Right lobe of liver (tissue), 6 donors: Measurements from ENCODE around the gene GOLPH3L. TPM values are rescaled to one million over a fixed set of nuclear protein-coding genes. Genes with fewer than 3 reads are reported as not detected.
A peak's percentile ranks its signal among the peaks of the same experiment; 100 is the strongest.

ENCODE experiments used
- ATAC-seq, 4 donors: fragments of 200-7000 bp; cut with Tn5 transposase; one replicate each; pipeline ENCODE4 v1.9.1; 2020; ENCODE audit warnings: mild to moderate bottlenecking in 4 of 4, moderate library complexity in 4 of 4
- DNase-seq, 3 donors: peaks; one replicate each; pipeline ENCODE4 v3.0.0-alpha.2; 2020
- H3K27ac ChIP-seq, 3 donors: fragments of 200-600 bp; one replicate each; pipeline ENCODE4 v1.8.0; 2022
- H3K27me3 ChIP-seq, 2 donors: fragments of 200-600 bp; one replicate each; pipeline ENCODE4 v1.8.0; 2022
- H3K36me3 ChIP-seq, 4 donors: fragments of 200-600 bp; sonication (generic) in 1 of 4; one replicate each; pipeline versions ENCODE4 v1.5.1 to v1.8.0; 2017 to 2022; ENCODE audit warnings: control low read depth in 1 of 4
- H3K4me1 ChIP-seq, 4 donors: fragments of 200-600 bp; sonication (generic) in 1 of 4; one replicate each; pipeline versions ENCODE4 v1.5.1 to v1.8.0; 2017 to 2022; ENCODE audit warnings: control low read depth in 1 of 4
- H3K4me3 ChIP-seq, 3 donors: fragments of 200-600 bp; one replicate each; pipeline ENCODE4 v1.8.0; 2022
- H3K9me3 ChIP-seq, 4 donors: fragments of 200-600 bp; sonication (generic) in 1 of 4; one replicate each; pipeline versions ENCODE4 v1.5.1 to v1.8.0; 2017 to 2022; ENCODE audit warnings: control low read depth in 1 of 4
- CTCF ChIP-seq, 4 donors: fragments of 200-600 bp in 3 of 4; fragments of 450-650 bp in 1 of 4; IDR thresholded peaks; one replicate each; pipeline versions ENCODE4 v1.5.1 to v1.8.0; 2016 to 2022; ENCODE audit warnings: antibody characterized with exemption in 4 of 4, mild to moderate bottlenecking in 2 of 4
- POLR2A ChIP-seq: fragments of 450-650 bp; IDR thresholded peaks from one replicate; pipeline ENCODE4 v1.6.1; 2017; ENCODE audit warnings: antibody characterized with exemption, mild to moderate bottlenecking
- WGBS: methylation state at CpG from one replicate; pipeline ENCODE4 v1.1.6; 2018; ENCODE audit warnings: low coverage, low lambda C conversion rate; ENCODE audit not compliant: insufficient coverage; ENCODE audit errors: missing lambda C conversion rate; 5-methylcytosine and 5-hydroxymethylcytosine counted together
- intact Hi-C, 2 donors: fragments of 100-400 bp; cut with DNase I; formaldehyde crosslinking; loops; one replicate each; pipeline versions ENCODE4 v1.11.2 to v1.14.1; 2022
- total RNA-seq, 6 experiments: library from RNA; depleted of rRNA in 2 of 6; stranded (reverse); fragments of >200 nt in 2 of 6; fragmentation: NEBNext Ultra II Directional in 3 of 6; extraction: Animal tissue kit (Norgen Biotek cat#: 25700) in 3 of 6; gene quantifications; one replicate each; pipeline versions ENCODE4 v1.1.0 to v1.2.4, GENCODE V29; 2016 to 2023
- donor health status: DM: no; HTN: yes; CAD: no.
- donor health status: DM: no; HTN: no; CAD: no.
- donor health status: DM: no; HTN: no; CAD: no.
- donor health status: DM: no; HTN: yes; CAD: no.
- donor health status: DM: no; HTN: yes; CAD: no.

Gene GOLPH3L
- total RNA-seq, 6 experiments from 2014 or later: 4.1 to 15.3 (median 11.2) TPM

GRCh38 chr1:150703427-150703826 lies 6.5 kb upstream of the GOLPH3L start:
- H3K9me3 ChIP-seq: no peaks in the 10 kb centered on the region
- DNase-seq (no peak), ATAC-seq (no peak)
- H3K4me1 ChIP-seq: no peaks in the 10 kb centered on the region
- intact Hi-C loops: no loop called here
- no peak overlapping the region for H3K27ac ChIP-seq
- H3K4me3 ChIP-seq: no peak overlapping the region
- H3K36me3 ChIP-seq: no peaks in the 10 kb centered on the region
- H3K27me3 ChIP-seq: no peaks in the 10 kb centered on the region
- TF ChIP-seq POLR2A: no peak
- no peak for TF ChIP-seq CTCF (IDR thresholded peaks at IDR 0.05)

- H3K9me3 ChIP-seq: no peaks in the 10 kb centered on the region
- under 1% methylated on average over 6 of the region's 6 CpGs for WGBS
- H3K4me1 ChIP-seq: peaks cover 0 to 16% (median 1%) of the 10 kb centered on the region in 4 donors
- peak overlapping the region; percentile 63 to 70 (median 67) for H3K4me3 ChIP-seq
- ATAC-seq (peak; percentile 21 to 37 (median 32)), DNase-seq (no peak)
- intact Hi-C loops: no loop called here
- TF ChIP-seq POLR2A (no peak), CTCF (IDR thresholded peaks at IDR 0.05) (no peak)
- peaks cover 0 to 26% (median 12%) of the 10 kb centered on the region in 4 donors for H3K36me3 ChIP-seq
- H3K27ac ChIP-seq: peak overlapping the region in 2 of 3 donors; percentile 21 to 24
- no peaks in the 10 kb centered on the region for H3K27me3 ChIP-seq
These were observed 364 bp downstream of the GOLPH3L start for GRCh38 chr1:150696590-150696989.

GRCh38 chr1:150696162-150696561 lies 792 bp downstream of the GOLPH3L start:
- no peaks in the 10 kb centered on the region for H3K27me3 ChIP-seq
- TF ChIP-seq CTCF (IDR thresholded peaks at IDR 0.05) (no peak), POLR2A (no peak)
- H3K36me3 ChIP-seq: peaks cover 0 to 30% (median 12%) of the 10 kb centered on the region in 4 donors
- ATAC-seq (no peak), DNase-seq (no peak)
- H3K27ac ChIP-seq: no peak overlapping the region
- intact Hi-C loops: no loop called here
- no peaks in the 10 kb centered on the region for H3K9me3 ChIP-seq
- H3K4me3 ChIP-seq: peak overlapping the region; percentile 63 to 70 (median 67)
- 2% methylated on average over 1 of the region's 1 CpG for WGBS
- H3K4me1 ChIP-seq: peaks cover 0 to 16% (median 1%) of the 10 kb centered on the region in 4 donors

GRCh38 chr1:150695561-150695960 lies 1.4 kb downstream of the GOLPH3L start:
- H3K4me1 ChIP-seq: peaks cover 0 to 16% (median 1%) of the 10 kb centered on the region in 4 donors
- intact Hi-C loops: no loop called here
- H3K27ac ChIP-seq: no peak overlapping the region
- no peaks in the 10 kb centered on the region for H3K27me3 ChIP-seq
- DNase-seq (no peak), ATAC-seq (no peak)
- no peak overlapping the region for H3K4me3 ChIP-seq
- H3K9me3 ChIP-seq: no peaks in the 10 kb centered on the region
- H3K36me3 ChIP-seq: peaks cover 0 to 32% (median 12%) of the 10 kb centered on the region in 4 donors
- no peak for TF ChIP-seq POLR2A
- TF ChIP-seq CTCF (IDR thresholded peaks at IDR 0.05): no peak
- WGBS: 82% methylated on average over 4 of the region's 4 CpGs

GRCh38 chr1:150692720-150693119 lies 4.2 kb downstream of the GOLPH3L start:
- peaks cover 0 to 38% (median 12%) of the 10 kb centered on the region in 4 donors for H3K36me3 ChIP-seq
- H3K27ac ChIP-seq: no peak overlapping the region
- no peaks in the 10 kb centered on the region for H3K27me3 ChIP-seq
- no peak overlapping the region for H3K4me3 ChIP-seq
- TF ChIP-seq CTCF (IDR thresholded peaks at IDR 0.05) (no peak), POLR2A (no peak)
- peaks cover 0 to 17% (median 1%) of the 10 kb centered on the region in 4 donors for H3K4me1 ChIP-seq
- WGBS: 85% methylated on average over 3 of the region's 3 CpGs
- ATAC-seq (no peak), DNase-seq (no peak)
- intact Hi-C loops: no loop called here
- H3K9me3 ChIP-seq: no peaks in the 10 kb centered on the region
